HL-60 (cell line): ENCODE measurements around the gene PCGF3.

Experiments used
- GABPA ChIP-seq: IDR thresholded peaks from 2 replicates; pipeline ENCODE4 v1.6.1; 2012; ENCODE audit warnings: low read depth
- POLR2AphosphoS5 ChIP-seq: IDR thresholded peaks from 2 replicates; pipeline ENCODE4 v1.6.1; 2012; ENCODE audit warnings: low read depth
- SPI1 ChIP-seq: IDR thresholded peaks from 2 replicates; pipeline ENCODE4 v1.6.1; 2012; ENCODE audit warnings: low read depth, mild to moderate bottlenecking, borderline replicate concordance
- TF ChIP-seq, protein P1 (sequence below): IDR thresholded peaks from one replicate; pipeline ENCODE4 v1.5.1; 2011; ENCODE audit warnings: low read length, control low read depth, inconsistent platforms; ENCODE audit not compliant: insufficient read depth
- TF ChIP-seq, protein P2 (sequence below): IDR thresholded peaks from 2 replicates; pipeline ENCODE4 v1.6.1; 2012; ENCODE audit warnings: low read depth; ENCODE audit not compliant: insufficient replicate concordance

DNA sequence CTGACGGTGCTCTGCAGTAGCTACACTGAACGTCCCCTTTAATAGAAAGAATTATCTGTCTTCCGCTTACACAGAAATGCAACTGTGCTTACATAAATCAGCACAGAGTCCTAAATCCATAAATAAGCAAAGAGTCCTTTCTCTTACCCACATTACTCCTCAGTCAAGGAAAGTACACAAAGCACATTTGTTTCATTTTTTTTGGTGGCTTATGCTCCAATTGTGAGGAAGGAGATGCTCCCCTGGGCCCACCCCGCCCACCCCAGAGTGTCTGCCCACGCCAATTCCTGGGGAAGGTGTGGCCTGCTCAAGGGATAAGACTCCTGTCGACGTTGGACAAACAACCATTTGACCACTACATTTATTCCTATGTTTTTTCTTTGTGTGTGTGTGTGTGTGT is 66.5 kb downstream of the PCGF3 start:
- no peak for TF ChIP-seq POLR2AphosphoS5
- TF ChIP-seq, protein P1, sequence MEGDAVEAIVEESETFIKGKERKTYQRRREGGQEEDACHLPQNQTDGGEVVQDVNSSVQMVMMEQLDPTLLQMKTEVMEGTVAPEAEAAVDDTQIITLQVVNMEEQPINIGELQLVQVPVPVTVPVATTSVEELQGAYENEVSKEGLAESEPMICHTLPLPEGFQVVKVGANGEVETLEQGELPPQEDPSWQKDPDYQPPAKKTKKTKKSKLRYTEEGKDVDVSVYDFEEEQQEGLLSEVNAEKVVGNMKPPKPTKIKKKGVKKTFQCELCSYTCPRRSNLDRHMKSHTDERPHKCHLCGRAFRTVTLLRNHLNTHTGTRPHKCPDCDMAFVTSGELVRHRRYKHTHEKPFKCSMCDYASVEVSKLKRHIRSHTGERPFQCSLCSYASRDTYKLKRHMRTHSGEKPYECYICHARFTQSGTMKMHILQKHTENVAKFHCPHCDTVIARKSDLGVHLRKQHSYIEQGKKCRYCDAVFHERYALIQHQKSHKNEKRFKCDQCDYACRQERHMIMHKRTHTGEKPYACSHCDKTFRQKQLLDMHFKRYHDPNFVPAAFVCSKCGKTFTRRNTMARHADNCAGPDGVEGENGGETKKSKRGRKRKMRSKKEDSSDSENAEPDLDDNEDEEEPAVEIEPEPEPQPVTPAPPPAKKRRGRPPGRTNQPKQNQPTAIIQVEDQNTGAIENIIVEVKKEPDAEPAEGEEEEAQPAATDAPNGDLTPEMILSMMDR: no peak
- TF ChIP-seq, protein P2, sequence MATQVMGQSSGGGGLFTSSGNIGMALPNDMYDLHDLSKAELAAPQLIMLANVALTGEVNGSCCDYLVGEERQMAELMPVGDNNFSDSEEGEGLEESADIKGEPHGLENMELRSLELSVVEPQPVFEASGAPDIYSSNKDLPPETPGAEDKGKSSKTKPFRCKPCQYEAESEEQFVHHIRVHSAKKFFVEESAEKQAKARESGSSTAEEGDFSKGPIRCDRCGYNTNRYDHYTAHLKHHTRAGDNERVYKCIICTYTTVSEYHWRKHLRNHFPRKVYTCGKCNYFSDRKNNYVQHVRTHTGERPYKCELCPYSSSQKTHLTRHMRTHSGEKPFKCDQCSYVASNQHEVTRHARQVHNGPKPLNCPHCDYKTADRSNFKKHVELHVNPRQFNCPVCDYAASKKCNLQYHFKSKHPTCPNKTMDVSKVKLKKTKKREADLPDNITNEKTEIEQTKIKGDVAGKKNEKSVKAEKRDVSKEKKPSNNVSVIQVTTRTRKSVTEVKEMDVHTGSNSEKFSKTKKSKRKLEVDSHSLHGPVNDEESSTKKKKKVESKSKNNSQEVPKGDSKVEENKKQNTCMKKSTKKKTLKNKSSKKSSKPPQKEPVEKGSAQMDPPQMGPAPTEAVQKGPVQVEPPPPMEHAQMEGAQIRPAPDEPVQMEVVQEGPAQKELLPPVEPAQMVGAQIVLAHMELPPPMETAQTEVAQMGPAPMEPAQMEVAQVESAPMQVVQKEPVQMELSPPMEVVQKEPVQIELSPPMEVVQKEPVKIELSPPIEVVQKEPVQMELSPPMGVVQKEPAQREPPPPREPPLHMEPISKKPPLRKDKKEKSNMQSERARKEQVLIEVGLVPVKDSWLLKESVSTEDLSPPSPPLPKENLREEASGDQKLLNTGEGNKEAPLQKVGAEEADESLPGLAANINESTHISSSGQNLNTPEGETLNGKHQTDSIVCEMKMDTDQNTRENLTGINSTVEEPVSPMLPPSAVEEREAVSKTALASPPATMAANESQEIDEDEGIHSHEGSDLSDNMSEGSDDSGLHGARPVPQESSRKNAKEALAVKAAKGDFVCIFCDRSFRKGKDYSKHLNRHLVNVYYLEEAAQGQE: no peak
- no peak for TF ChIP-seq GABPA
- TF ChIP-seq SPI1: no peak
